Measurements from ENCODE around the gene TP53TG5. TPM values are rescaled to one million over a fixed set of nuclear protein-coding genes. Genes with fewer than 3 reads are reported as not detected.
A peak's percentile ranks its signal among the peaks of the same experiment; 100 is the strongest.

TP53TG5 gene
- total and polyA plus RNA-seq, 2 of the 8 experiments (the other 6 are each of a cell fraction or from before 2014, with no cell fraction given): not detected

- TF ChIP-seq TBP (IDR thresholded peaks at IDR 0.05; ENCODE audit: low read depth, low read length): peak; percentile 55
- TF ChIP-seq ASH2L (IDR thresholded peaks at IDR 0.05; ENCODE audit: low read length): peak; percentile 89
- TF ChIP-seq SIRT6 (IDR thresholded peaks at IDR 0.05; ENCODE audit: low read length): no peak
- TF ChIP-seq SIN3A (conservative IDR thresholded peaks at IDR 0.05 in 1 of 2, IDR thresholded peaks at IDR 0.05 in 1 of 2; ENCODE audit: low read depth in 1 of 2, low read length in 2 of 2): peak in 1 of 2 experiments; percentile 65; a peak in 1 of 4 replicates
- TF ChIP-seq GABPA (IDR thresholded peaks at IDR 0.05; ENCODE audit: borderline replicate concordance, insufficient read depth, low read length): peak; percentile 80; the same call in 1 of the 2 replicates
- TF ChIP-seq NRF1 (IDR thresholded peaks at IDR 0.05; ENCODE audit: low read depth, low read length): peak; percentile 50; the same call in 1 of the 2 replicates
- no peak for TF ChIP-seq SUZ12 (IDR thresholded peaks at IDR 0.05; ENCODE audit: low read length)
Observed at GRCh38 chr20:45415822-45416637, 37.9 kb upstream of the TP53TG5 start, which contains the start of gene PIGT (continued).

All from H1 (cell line).